ENCODE data around the gene RGS6.

DNA sequence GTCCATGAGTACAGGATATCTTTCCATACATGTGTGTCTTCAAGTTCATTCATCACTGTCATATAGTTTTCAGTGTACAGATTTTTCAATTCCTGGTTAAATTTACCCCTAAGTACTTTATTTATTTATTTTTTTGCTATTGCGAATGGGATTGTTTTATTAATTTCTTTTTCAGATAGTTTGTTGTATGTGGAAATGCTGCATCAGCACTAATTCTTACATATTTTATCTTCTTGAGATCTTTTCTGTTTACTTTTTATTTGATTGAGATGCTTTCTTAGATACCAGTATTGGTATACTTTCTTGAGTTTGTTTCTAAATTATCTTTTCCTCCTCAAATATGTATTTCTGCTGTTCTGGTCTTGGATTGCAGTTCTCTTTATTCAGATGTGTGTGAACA, 148.9 kb downstream of the RGS6 start:
- TF ChIP-seq, protein P1, sequence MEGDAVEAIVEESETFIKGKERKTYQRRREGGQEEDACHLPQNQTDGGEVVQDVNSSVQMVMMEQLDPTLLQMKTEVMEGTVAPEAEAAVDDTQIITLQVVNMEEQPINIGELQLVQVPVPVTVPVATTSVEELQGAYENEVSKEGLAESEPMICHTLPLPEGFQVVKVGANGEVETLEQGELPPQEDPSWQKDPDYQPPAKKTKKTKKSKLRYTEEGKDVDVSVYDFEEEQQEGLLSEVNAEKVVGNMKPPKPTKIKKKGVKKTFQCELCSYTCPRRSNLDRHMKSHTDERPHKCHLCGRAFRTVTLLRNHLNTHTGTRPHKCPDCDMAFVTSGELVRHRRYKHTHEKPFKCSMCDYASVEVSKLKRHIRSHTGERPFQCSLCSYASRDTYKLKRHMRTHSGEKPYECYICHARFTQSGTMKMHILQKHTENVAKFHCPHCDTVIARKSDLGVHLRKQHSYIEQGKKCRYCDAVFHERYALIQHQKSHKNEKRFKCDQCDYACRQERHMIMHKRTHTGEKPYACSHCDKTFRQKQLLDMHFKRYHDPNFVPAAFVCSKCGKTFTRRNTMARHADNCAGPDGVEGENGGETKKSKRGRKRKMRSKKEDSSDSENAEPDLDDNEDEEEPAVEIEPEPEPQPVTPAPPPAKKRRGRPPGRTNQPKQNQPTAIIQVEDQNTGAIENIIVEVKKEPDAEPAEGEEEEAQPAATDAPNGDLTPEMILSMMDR (IDR thresholded peaks at IDR 0.05): no peak
- TF ChIP-seq POLR2AphosphoS5 (IDR thresholded peaks at IDR 0.05): no peak
